Neural cell (in vitro differentiated cells): ENCODE data around the gene UBA1. TPM values are rescaled to one million over a fixed set of nuclear protein-coding genes. Genes with fewer than 3 reads are reported as not detected.
A peak's percentile ranks its signal among the peaks of the same experiment; 100 is the strongest.

Experiments
- H2AFZ ChIP-seq: fragments of 200-600, 300-800 bp; sonication (generic), shearing (Covaris generic); 2 replicates; pipeline ENCODE4 v1.6.0; 2014; ENCODE audit warnings: low read depth, mild to moderate bottlenecking, antibody characterized with exemption, low read length, moderate library complexity
- H3F3A ChIP-seq: fragments of 200-600 bp; shearing (Covaris generic); 2 replicates; pipeline ENCODE4 v1.6.1; 2016; ENCODE audit warnings: mild to moderate bottlenecking, moderate library complexity, mixed read lengths, antibody characterized with exemption, low read length; ENCODE audit not compliant: insufficient read depth, poor library complexity, severe bottlenecking
- H3K27ac ChIP-seq: fragments of 200-600, 300-800 bp; sonication (generic), shearing (Covaris generic); 2 replicates; pipeline ENCODE4 v1.5.1; 2014; ENCODE audit warnings: mild to moderate bottlenecking, low read length, moderate library complexity
- H3K27me3 ChIP-seq: fragments of 300-800, 200-600 bp; sonication (generic), shearing (Covaris generic); 2 replicates; pipeline ENCODE4 v1.6.0; 2014; ENCODE audit warnings: mild to moderate bottlenecking, low read depth, low read length, moderate library complexity; ENCODE audit not compliant: insufficient read depth
- H3K36me3 ChIP-seq: fragments of 300-800, 200-600 bp; sonication (generic), shearing (Covaris generic); 2 replicates; pipeline ENCODE4 v1.5.1; 2014; ENCODE audit warnings: mild to moderate bottlenecking, antibody characterized with exemption, low read length, moderate library complexity; ENCODE audit not compliant: insufficient read depth
- H3K4me2 ChIP-seq: fragments of 300-800, 200-600 bp; sonication (generic), shearing (Covaris generic); 2 replicates; pipeline ENCODE4 v1.6.0; 2014; ENCODE audit warnings: mild to moderate bottlenecking, low read length
- H3K4me3 ChIP-seq: fragments of 300-800, 200-600 bp; sonication (generic), shearing (Covaris generic); 2 replicates; pipeline ENCODE4 v1.5.1; 2014; ENCODE audit warnings: mild to moderate bottlenecking, low read length, moderate library complexity
- H3K79me2 ChIP-seq: fragments of 200-600 bp; shearing (Covaris generic); replicated peaks from 2 replicates; pipeline ENCODE4 v1.6.0; 2014; ENCODE audit warnings: mild to moderate bottlenecking, low read length, moderate library complexity; ENCODE audit not compliant: insufficient read depth
- H3K9ac ChIP-seq: fragments of 300-800, 200-600 bp; sonication (generic), shearing (Covaris generic); 2 replicates; pipeline ENCODE4 v1.6.1; 2016; ENCODE audit warnings: mild to moderate bottlenecking, low read length, mixed read lengths
- H3K9me2 ChIP-seq: fragments of 200-600 bp; shearing (Covaris generic); 2 replicates; pipeline ENCODE4 v1.6.1; 2016; ENCODE audit warnings: mild to moderate bottlenecking, low read length, mixed read lengths; ENCODE audit not compliant: insufficient read depth
- H3K9me3 ChIP-seq: fragments of 200-600, 300-800 bp; sonication (generic), shearing (Covaris generic); 2 replicates; pipeline ENCODE4 v1.6.1; 2016; ENCODE audit warnings: mild to moderate bottlenecking, mixed run types, low read length, moderate library complexity, mixed read lengths
- H4K20me1 ChIP-seq: fragments of 200-600 bp; shearing (Covaris generic); 2 replicates; pipeline ENCODE4 v1.6.1; 2016; ENCODE audit warnings: mild to moderate bottlenecking, mixed run types; ENCODE audit not compliant: insufficient read depth
- EP300 ChIP-seq: fragments of 450-650 bp; conservative IDR thresholded peaks from 2 replicates; pipeline ENCODE4 v1.6.1; 2014; ENCODE audit warnings: antibody characterized with exemption, mild to moderate bottlenecking, moderate library complexity; ENCODE audit not compliant: poor library complexity, severe bottlenecking
- EZH2 ChIP-seq: fragments of 200-600, 300-800 bp; shearing (Covaris generic), sonication (generic); IDR thresholded peaks from 2 replicates; pipeline ENCODE4 v1.6.1; 2014; ENCODE audit warnings: antibody characterized with exemption, low read length, borderline replicate concordance, mild to moderate bottlenecking; ENCODE audit not compliant: insufficient read depth, poor library complexity, severe bottlenecking
- MXI1 ChIP-seq: fragments of 450-650 bp; conservative IDR thresholded peaks from 2 replicates; pipeline ENCODE4 v1.6.1; 2014; ENCODE audit warnings: antibody characterized with exemption, mild to moderate bottlenecking; ENCODE audit not compliant: poor library complexity, severe bottlenecking
- POLR2AphosphoS5 ChIP-seq: IDR thresholded peaks from 2 replicates; pipeline ENCODE4 v1.6.1; 2012
- RAD21 ChIP-seq: fragments of 450-650 bp; conservative IDR thresholded peaks from 2 replicates; pipeline ENCODE4 v1.6.1; 2014; ENCODE audit warnings: antibody characterized with exemption, mild to moderate bottlenecking, moderate library complexity
- REST ChIP-seq: IDR thresholded peaks from 2 replicates; pipeline ENCODE4 v1.6.1; 2012; ENCODE audit warnings: borderline replicate concordance
- SMC3 ChIP-seq: fragments of 450-650 bp; conservative IDR thresholded peaks from 2 replicates; pipeline ENCODE4 v1.6.1; 2014; ENCODE audit warnings: antibody characterized with exemption, mild to moderate bottlenecking, moderate library complexity; ENCODE audit not compliant: poor library complexity
- polyA plus RNA-seq: library from polyadenylated mRNA; depleted of rRNA; stranded (reverse); fragments of >200 nt; gene quantifications from 2 replicates; pipeline ENCODE4 v1.2.3, GENCODE V29; 2014
- TF ChIP-seq, protein P1 (sequence below): fragments of 450-650 bp; IDR thresholded peaks from 2 replicates; pipeline ENCODE4 v1.5.1; 2014; ENCODE audit warnings: antibody characterized with exemption, mild to moderate bottlenecking, moderate library complexity; ENCODE audit not compliant: poor library complexity, severe bottlenecking

Gene UBA1
- polyA plus RNA-seq, 1 donor from 2014 or later, result 132 TPM

DNA sequence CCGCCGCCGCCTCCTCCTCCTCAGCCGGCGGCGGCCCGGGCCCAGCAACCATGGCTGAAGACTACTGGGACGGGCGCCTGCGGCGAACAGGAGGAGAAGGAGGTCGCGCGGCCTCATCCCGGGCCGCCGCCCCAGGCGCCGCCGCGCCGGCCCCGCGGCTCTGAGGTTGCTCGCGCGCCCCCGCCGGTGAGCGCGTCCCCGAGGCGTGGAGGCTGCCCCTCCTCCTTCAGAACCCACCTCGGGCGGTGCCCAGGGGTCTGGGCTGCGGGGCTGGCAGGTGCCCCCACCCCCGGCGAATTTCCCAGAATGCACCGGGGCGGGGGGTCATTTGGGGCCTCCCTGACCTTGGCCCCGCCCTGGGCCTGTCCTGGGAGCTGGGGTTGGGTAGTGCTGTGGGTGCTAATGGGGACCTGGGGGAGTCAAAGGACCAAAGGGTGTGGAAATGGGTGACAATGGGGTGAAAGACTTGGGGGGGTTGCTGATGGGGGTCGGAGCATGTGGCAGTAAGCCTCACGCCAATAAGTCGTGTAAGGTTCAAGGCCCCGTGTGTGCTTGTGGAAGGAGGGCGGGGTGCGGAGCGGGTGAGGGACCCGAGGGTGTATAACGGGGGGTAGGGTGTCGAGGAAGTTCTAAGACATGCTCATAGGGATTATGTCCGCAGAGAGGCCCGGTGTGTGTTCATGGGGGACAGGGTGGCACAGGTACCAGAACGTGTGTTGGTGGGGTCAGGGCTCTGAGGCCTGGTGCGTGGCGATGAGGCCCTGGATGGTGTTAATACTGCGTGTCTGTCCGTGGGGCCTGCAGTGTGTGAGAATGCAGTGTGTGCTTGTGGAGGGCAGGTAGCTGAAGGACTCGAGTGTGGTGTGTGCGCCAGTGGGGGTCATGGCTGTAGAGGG lies 25.5 kb downstream of the UBA1 start:
- no peaks in the 10 kb centered on the region for H3K9me2 ChIP-seq
- peak overlapping the region; percentile 93 for H3K27ac ChIP-seq
- H3K36me3 ChIP-seq, result no peaks in the 10 kb centered on the region
- H3K27me3 ChIP-seq, result no peaks in the 10 kb centered on the region
- no peak overlapping the region for H2AFZ ChIP-seq
- peak overlapping the region; percentile 89 for H3K9ac ChIP-seq
- H3F3A ChIP-seq, result no peaks in the 10 kb centered on the region
- H3K4me3 ChIP-seq, result peak overlapping the region; percentile 78
- no peaks in the 10 kb centered on the region for H4K20me1 ChIP-seq
- TF ChIP-seq RAD21, result peak; percentile 22
- peak; percentile 40 for TF ChIP-seq MXI1
- TF ChIP-seq REST, result no peak
- peaks cover 30% of the 10 kb centered on the region for H3K79me2 ChIP-seq
- no peaks in the 10 kb centered on the region for H3K9me3 ChIP-seq
- peak overlapping the region; percentile 59 for H3K4me2 ChIP-seq

GRCh38 chrX:47221756-47222155 lies 28.1 kb downstream of the UBA1 start:
- H3K79me2 ChIP-seq, result peaks cover 30% of the 10 kb centered on the region
- no peaks in the 10 kb centered on the region for H3K9me3 ChIP-seq
- no peaks in the 10 kb centered on the region for H3K36me3 ChIP-seq
- H3F3A ChIP-seq, result no peaks in the 10 kb centered on the region
- H3K9me2 ChIP-seq, result no peaks in the 10 kb centered on the region
- H2AFZ ChIP-seq, result no peak overlapping the region
- no peak overlapping the region for H3K27ac ChIP-seq
- no peak overlapping the region for H3K9ac ChIP-seq
- no peak overlapping the region for H3K4me2 ChIP-seq
- no peaks in the 10 kb centered on the region for H4K20me1 ChIP-seq
- H3K27me3 ChIP-seq, result no peaks in the 10 kb centered on the region
- TF ChIP-seq EZH2, result no peak
- TF ChIP-seq EP300, result no peak
- peak overlapping the region; percentile 78 for H3K4me3 ChIP-seq

GRCh38 chrX:47222751-47223350 lies 29.2 kb downstream of the UBA1 start:
- Histone ChIP-seq H3K36me3 (no peaks in the 10 kb centered on the region), H3K27ac (no peak overlapping the region), H3K79me2 (peaks cover 30% of the 10 kb centered on the region)

More at GRCh38 chrX:47222751-47223350, 29.2 kb downstream of the UBA1 start:
- no peak overlapping the region for H2AFZ ChIP-seq
- H3K9me2 ChIP-seq, result no peaks in the 10 kb centered on the region
- H3F3A ChIP-seq, result no peaks in the 10 kb centered on the region
- H3K27me3 ChIP-seq, result no peaks in the 10 kb centered on the region
- H3K4me3 ChIP-seq, result no peak overlapping the region
- no peak overlapping the region for H3K4me2 ChIP-seq
- no peaks in the 10 kb centered on the region for H3K9me3 ChIP-seq
- H4K20me1 ChIP-seq, result no peaks in the 10 kb centered on the region
- no peak for TF ChIP-seq RAD21
- TF ChIP-seq, protein P1, sequence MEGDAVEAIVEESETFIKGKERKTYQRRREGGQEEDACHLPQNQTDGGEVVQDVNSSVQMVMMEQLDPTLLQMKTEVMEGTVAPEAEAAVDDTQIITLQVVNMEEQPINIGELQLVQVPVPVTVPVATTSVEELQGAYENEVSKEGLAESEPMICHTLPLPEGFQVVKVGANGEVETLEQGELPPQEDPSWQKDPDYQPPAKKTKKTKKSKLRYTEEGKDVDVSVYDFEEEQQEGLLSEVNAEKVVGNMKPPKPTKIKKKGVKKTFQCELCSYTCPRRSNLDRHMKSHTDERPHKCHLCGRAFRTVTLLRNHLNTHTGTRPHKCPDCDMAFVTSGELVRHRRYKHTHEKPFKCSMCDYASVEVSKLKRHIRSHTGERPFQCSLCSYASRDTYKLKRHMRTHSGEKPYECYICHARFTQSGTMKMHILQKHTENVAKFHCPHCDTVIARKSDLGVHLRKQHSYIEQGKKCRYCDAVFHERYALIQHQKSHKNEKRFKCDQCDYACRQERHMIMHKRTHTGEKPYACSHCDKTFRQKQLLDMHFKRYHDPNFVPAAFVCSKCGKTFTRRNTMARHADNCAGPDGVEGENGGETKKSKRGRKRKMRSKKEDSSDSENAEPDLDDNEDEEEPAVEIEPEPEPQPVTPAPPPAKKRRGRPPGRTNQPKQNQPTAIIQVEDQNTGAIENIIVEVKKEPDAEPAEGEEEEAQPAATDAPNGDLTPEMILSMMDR, result no peak
- TF ChIP-seq SMC3, result no peak
- TF ChIP-seq MXI1, result no peak
- TF ChIP-seq EZH2, result no peak
- TF ChIP-seq POLR2AphosphoS5, result no peak
- H3K9ac ChIP-seq, result no peak overlapping the region
